ENCODE data around the gene VWA7. TPM values are rescaled to one million over a fixed set of nuclear protein-coding genes. Genes with fewer than 3 reads are reported as not detected.
A peak's percentile ranks its signal among the peaks of the same experiment; 100 is the strongest.
"Not testable (repeated sequence)": the region's sequence is repeated elsewhere in the genome, so short reads cannot be mapped to it uniquely, and the experiment has no call there.

Gene VWA7
- total and polyA plus RNA-seq, 9 donors = 0.71 to 2.1 (median 1.6) TPM

GRCh38 chr6:31817929-31818511 lies 40.9 kb upstream of the VWA7 start:
- H3K27ac ChIP-seq (ENCODE audit: low read length) = peak overlapping the region; percentile 77
- H3K36me3 ChIP-seq (ENCODE audit: control insufficient read depth, insufficient read depth, low read length); H3K9me3 ChIP-seq (replicated peaks; ENCODE audit: control insufficient read depth, low read depth, low read length); H3K27me3 ChIP-seq (ENCODE audit: control insufficient read depth, insufficient read depth, low read length); DNase-seq: not testable (repeated sequence)
- H3K4me1 ChIP-seq (ENCODE audit: control insufficient read depth, insufficient read depth, low read length) = peaks cover 44% of the 10 kb centered on the region
- no CpG with 5 or more reads among the region's 8 CpGs for WGBS (ENCODE audit: insufficient coverage)
- H3K4me3 ChIP-seq (ENCODE audit: low read length) = peak overlapping the region; percentile 38

DNA sequence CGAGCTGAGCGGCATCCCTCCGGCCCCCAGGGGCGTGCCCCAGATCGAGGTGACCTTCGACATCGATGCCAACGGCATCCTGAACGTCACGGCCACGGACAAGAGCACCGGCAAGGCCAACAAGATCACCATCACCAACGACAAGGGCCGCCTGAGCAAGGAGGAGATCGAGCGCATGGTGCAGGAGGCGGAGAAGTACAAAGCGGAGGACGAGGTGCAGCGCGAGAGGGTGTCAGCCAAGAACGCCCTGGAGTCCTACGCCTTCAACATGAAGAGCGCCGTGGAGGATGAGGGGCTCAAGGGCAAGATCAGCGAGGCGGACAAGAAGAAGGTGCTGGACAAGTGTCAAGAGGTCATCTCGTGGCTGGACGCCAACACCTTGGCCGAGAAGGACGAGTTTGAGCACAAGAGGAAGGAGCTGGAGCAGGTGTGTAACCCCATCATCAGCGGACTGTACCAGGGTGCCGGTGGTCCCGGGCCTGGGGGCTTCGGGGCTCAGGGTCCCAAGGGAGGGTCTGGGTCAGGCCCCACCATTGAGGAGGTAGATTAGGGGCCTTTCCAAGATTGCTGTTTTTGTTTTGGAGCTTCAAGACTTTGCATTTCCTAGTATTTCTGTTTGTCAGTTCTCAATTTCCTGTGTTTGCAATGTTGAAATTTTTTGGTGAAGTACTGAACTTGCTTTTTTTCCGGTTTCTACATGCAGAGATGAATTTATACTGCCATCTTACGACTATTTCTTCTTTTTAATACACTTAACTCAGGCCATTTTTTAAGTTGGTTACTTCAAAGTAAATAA lies 40.2 kb upstream of the VWA7 start:
- 87% methylated on average over 3 of the region's 37 CpGs for WGBS (ENCODE audit: insufficient coverage)
- not testable (repeated sequence) for H3K36me3 ChIP-seq (ENCODE audit: control insufficient read depth, insufficient read depth, low read length)

DNA sequence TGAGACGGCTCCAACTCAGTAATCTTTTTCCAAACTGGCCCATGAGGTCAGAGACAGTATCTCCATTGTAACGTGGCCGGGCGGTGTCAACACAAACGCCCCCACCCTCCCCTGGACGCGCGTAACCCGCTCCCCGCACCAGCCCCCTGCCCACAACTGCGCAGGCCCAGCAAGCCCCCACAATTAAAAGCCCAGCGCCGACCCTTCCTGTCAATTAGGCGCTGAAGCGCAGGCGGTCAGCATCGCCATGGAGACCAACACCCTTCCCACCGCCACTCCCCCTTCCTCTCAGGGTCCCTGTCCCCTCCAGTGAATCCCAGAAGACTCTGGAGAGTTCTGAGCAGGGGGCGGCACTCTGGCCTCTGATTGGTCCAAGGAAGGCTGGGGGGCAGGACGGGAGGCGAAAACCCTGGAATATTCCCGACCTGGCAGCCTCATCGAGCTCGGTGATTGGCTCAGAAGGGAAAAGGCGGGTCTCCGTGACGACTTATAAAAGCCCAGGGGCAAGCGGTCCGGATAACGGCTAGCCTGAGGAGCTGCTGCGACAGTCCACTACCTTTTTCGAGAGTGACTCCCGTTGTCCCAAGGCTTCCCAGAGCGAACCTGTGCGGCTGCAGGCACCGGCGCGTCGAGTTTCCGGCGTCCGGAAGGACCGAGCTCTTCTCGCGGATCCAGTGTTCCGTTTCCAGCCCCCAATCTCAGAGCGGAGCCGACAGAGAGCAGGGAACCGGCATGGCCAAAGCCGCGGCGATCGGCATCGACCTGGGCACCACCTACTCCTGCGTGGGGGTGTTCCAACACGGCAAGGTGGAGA lies 38.1 kb upstream of the VWA7 start, which contains the start of the genes HSPA1A and HSPA1L:
TSS of gene HSPA1A (plus strand) at position 519 of the 814 bp plus-strand sequence. CDS start at position 733, 214 bp downstream.
TSS of gene HSPA1L (minus strand) at position 259 of the 814 bp plus-strand sequence. CDS start 3,311 bp downstream, outside the sequence.
- WGBS (ENCODE audit: insufficient coverage) = 0% methylated on average over 47 of the region's 56 CpGs
- DNase-seq = peak; percentile 99
- H3K4me1 ChIP-seq (ENCODE audit: control insufficient read depth, insufficient read depth, low read length) = peaks cover 28% of the 10 kb centered on the region
- H3K36me3 ChIP-seq (ENCODE audit: control insufficient read depth, insufficient read depth, low read length) = no peaks in the 10 kb centered on the region
- H3K9me3 ChIP-seq (replicated peaks; ENCODE audit: control insufficient read depth, low read depth, low read length) = no peaks in the 10 kb centered on the region
- H3K27me3 ChIP-seq (ENCODE audit: control insufficient read depth, insufficient read depth, low read length) = no peaks in the 10 kb centered on the region
- H3K4me3 ChIP-seq (ENCODE audit: low read length) = peak within 1 kb of the TSS; percentile 60
- peak within 1 kb of the TSS; percentile 100 for H3K27ac ChIP-seq (ENCODE audit: low read length)

More for the DNA sequence above, 40.2 kb upstream of the VWA7 start:
- H3K9me3 ChIP-seq (replicated peaks; ENCODE audit: control insufficient read depth, low read depth, low read length); H3K27me3 ChIP-seq (ENCODE audit: control insufficient read depth, insufficient read depth, low read length): not testable (repeated sequence)
- H3K4me3 ChIP-seq (ENCODE audit: low read length) = peak overlapping the region; percentile 38
- peak overlapping the region; percentile 77 for H3K27ac ChIP-seq (ENCODE audit: low read length)
- peaks cover 40% of the 10 kb centered on the region for H3K4me1 ChIP-seq (ENCODE audit: control insufficient read depth, insufficient read depth, low read length)
- peak; percentile 55 for DNase-seq

DNA sequence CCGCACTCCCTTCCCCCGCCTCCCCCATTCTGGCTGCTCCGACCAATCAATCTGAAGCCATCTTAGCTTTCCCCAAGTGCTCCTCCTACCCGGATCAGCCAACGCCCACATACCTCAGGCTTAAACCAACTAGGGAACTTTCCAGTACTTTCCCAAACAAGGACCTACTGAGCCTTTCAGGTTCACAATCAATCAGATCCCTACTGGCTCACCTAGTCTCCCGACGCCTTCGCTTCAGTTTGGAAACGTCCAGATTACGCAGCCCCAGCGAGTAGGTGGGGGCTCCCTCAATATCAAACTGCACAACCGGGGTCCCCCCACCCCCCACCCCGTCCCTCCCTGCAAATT lies 37.5 kb upstream of the VWA7 start:
- H3K27me3 ChIP-seq (ENCODE audit: control insufficient read depth, insufficient read depth, low read length) = no peaks in the 10 kb centered on the region
- no peaks in the 10 kb centered on the region for H3K9me3 ChIP-seq (replicated peaks; ENCODE audit: control insufficient read depth, low read depth, low read length)
- WGBS (ENCODE audit: insufficient coverage) = 0% methylated on average over 11 of the region's 13 CpGs
- H3K27ac ChIP-seq (ENCODE audit: low read length) = peak overlapping the region; percentile 100
- H3K36me3 ChIP-seq (ENCODE audit: control insufficient read depth, insufficient read depth, low read length) = no peaks in the 10 kb centered on the region
- H3K4me1 ChIP-seq (ENCODE audit: control insufficient read depth, insufficient read depth, low read length) = peaks cover 28% of the 10 kb centered on the region
- H3K4me3 ChIP-seq (ENCODE audit: low read length) = peak overlapping the region; percentile 60
- peak; percentile 100 for DNase-seq

GRCh38 chr6:31813465-31813849 lies 36.3 kb upstream of the VWA7 start:
- no CpG with 5 or more reads among the region's 7 CpGs for WGBS (ENCODE audit: insufficient coverage)
- H3K4me1 ChIP-seq (ENCODE audit: control insufficient read depth, insufficient read depth, low read length) = peaks cover 22% of the 10 kb centered on the region
- H3K4me3 ChIP-seq (ENCODE audit: low read length) = no peak overlapping the region

GRCh38 chr6:31811645-31812044 lies 34.5 kb upstream of the VWA7 start:
- Histone ChIP-seq H3K4me3 (ENCODE audit: low read length) (no peak overlapping the region), H3K4me1 (ENCODE audit: control insufficient read depth, insufficient read depth, low read length) (peaks cover 17% of the 10 kb centered on the region), H3K27me3 (ENCODE audit: control insufficient read depth, insufficient read depth, low read length) (no peaks in the 10 kb centered on the region), H3K9me3 (replicated peaks; ENCODE audit: control insufficient read depth, low read depth, low read length) (no peaks in the 10 kb centered on the region), H3K36me3 (ENCODE audit: control insufficient read depth, insufficient read depth, low read length) (no peaks in the 10 kb centered on the region), H3K27ac (ENCODE audit: low read length) (no peak overlapping the region)
- no peak for DNase-seq
- 94% methylated on average over 9 of the region's 12 CpGs for WGBS (ENCODE audit: insufficient coverage)

More at GRCh38 chr6:31813465-31813849, 36.3 kb upstream of the VWA7 start:
- Histone ChIP-seq H3K27me3 (ENCODE audit: control insufficient read depth, insufficient read depth, low read length) (no peaks in the 10 kb centered on the region), H3K27ac (ENCODE audit: low read length) (peak overlapping the region; percentile 100), H3K36me3 (ENCODE audit: control insufficient read depth, insufficient read depth, low read length) (no peaks in the 10 kb centered on the region), H3K9me3 (replicated peaks; ENCODE audit: control insufficient read depth, low read depth, low read length) (no peaks in the 10 kb centered on the region)
- DNase-seq = no peak

DNA sequence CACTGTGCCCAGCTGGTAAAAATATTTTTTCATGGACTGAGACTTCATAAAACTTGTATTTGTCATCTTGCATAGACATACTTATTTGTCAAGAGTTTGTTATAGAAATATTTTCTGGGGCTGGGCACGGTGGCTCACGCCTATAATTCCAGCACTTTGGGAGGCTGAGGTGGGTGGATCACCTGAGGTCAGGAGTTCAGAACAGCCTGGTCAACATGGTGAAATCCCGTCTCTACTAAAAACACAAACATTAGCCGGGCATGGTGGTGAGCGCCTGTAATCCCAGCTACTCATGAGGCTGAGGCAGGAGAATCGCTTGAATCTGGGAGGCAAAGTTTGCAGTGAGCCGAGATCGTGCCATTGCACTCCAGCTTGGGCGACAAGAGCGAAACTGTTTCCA lies 31.5 kb upstream of the VWA7 start:
- H3K36me3 ChIP-seq (ENCODE audit: control insufficient read depth, insufficient read depth, low read length); H3K27ac ChIP-seq (ENCODE audit: low read length); H3K9me3 ChIP-seq (replicated peaks; ENCODE audit: control insufficient read depth, low read depth, low read length); H3K4me3 ChIP-seq (ENCODE audit: low read length); H3K27me3 ChIP-seq (ENCODE audit: control insufficient read depth, insufficient read depth, low read length); DNase-seq: not testable (repeated sequence)
- H3K4me1 ChIP-seq (ENCODE audit: control insufficient read depth, insufficient read depth, low read length) = peaks cover 17% of the 10 kb centered on the region
- WGBS (ENCODE audit: insufficient coverage) = 94% methylated on average over 3 of the region's 10 CpGs

GRCh38 chr6:31806470-31807272 lies 29.5 kb upstream of the VWA7 start, which contains the start of gene LSM2:
LSM2 (minus strand) TSS chr6:31806966; CDS start chr6:31806757, 209 bp downstream.
- DNase-seq = peak; percentile 99
- peaks cover 13% of the 10 kb centered on the region for H3K36me3 ChIP-seq (ENCODE audit: control insufficient read depth, insufficient read depth, low read length)
- WGBS (ENCODE audit: insufficient coverage) = 0% methylated on average over 20 of the region's 51 CpGs
- peaks cover 14% of the 10 kb centered on the region for H3K4me1 ChIP-seq (ENCODE audit: control insufficient read depth, insufficient read depth, low read length)
- H3K27ac ChIP-seq (ENCODE audit: low read length) = peak within 1 kb of the TSS; percentile 98
- H3K27me3 ChIP-seq (ENCODE audit: control insufficient read depth, insufficient read depth, low read length) = no peaks in the 10 kb centered on the region
- H3K4me3 ChIP-seq (ENCODE audit: low read length) = peak within 1 kb of the TSS; percentile 91
- no peaks in the 10 kb centered on the region for H3K9me3 ChIP-seq (replicated peaks; ENCODE audit: control insufficient read depth, low read depth, low read length)

GRCh38 chr6:31805939-31806469 lies 28.9 kb upstream of the VWA7 start:
- H3K4me3 ChIP-seq (ENCODE audit: low read length) = peak overlapping the region; percentile 91
- H3K27me3 ChIP-seq (ENCODE audit: control insufficient read depth, insufficient read depth, low read length) = no peaks in the 10 kb centered on the region
- DNase-seq = no peak
- H3K4me1 ChIP-seq (ENCODE audit: control insufficient read depth, insufficient read depth, low read length) = peaks cover 14% of the 10 kb centered on the region
- WGBS (ENCODE audit: insufficient coverage) = 17% methylated on average over 6 of the region's 7 CpGs
- H3K36me3 ChIP-seq (ENCODE audit: control insufficient read depth, insufficient read depth, low read length) = peaks cover 18% of the 10 kb centered on the region
- H3K9me3 ChIP-seq (replicated peaks; ENCODE audit: control insufficient read depth, low read depth, low read length) = no peaks in the 10 kb centered on the region
- H3K27ac ChIP-seq (ENCODE audit: low read length) = peak overlapping the region; percentile 98
